Measurements from ENCODE around the gene MTTP.
"Not testable (repeated sequence)": the region's sequence is repeated elsewhere in the genome, so short reads cannot be mapped to it uniquely, and the experiment has no call there.

Gene MTTP

GRCh38 chr4:99574530-99575324 is at the start of gene MTTP:
Gene MTTP (plus strand): TSS chr4:99574824. CDS start chr4:99574910, 86 bp downstream.
- DNase-seq = no peak

GRCh38 chr4:99529228-99529627 is 45.4 kb upstream of the MTTP start:
- no peak for DNase-seq

GRCh38 chr4:99529956-99530355 is 44.7 kb upstream of the MTTP start:
- DNase-seq = no peak

- DNase-seq = not testable (repeated sequence)
These were observed 39.9 kb upstream of the MTTP start for GRCh38 chr4:99534699-99535098.

- peak; percentile 1 for DNase-seq
These were observed 38.4 kb upstream of the MTTP start for GRCh38 chr4:99536271-99536670.

GRCh38 chr4:99536848-99537247 is 37.8 kb upstream of the MTTP start:
- peak; percentile 47 for DNase-seq

- DNase-seq = no peak
These were observed 37.0 kb upstream of the MTTP start for GRCh38 chr4:99537674-99538073.

- no peak for DNase-seq
These were observed 34.2 kb upstream of the MTTP start for GRCh38 chr4:99540277-99540939.

- DNase-seq = no peak
These were observed 21.8 kb upstream of the MTTP start for GRCh38 chr4:99552872-99553271.

GRCh38 chr4:99563310-99564186 is 11.1 kb upstream of the MTTP start, which contains the start of gene TRMT10A:
Gene TRMT10A (minus strand): TSS chr4:99564039. CDS start chr4:99559338, 4,701 bp downstream.
- peak; percentile 90 for DNase-seq

- no peak for DNase-seq
These were observed 9.7 kb upstream of the MTTP start for GRCh38 chr4:99564921-99565320.

GRCh38 chr4:99571883-99572282 is 2.7 kb upstream of the MTTP start:
- no peak for DNase-seq

- no peak for DNase-seq
These were observed 1.9 kb upstream of the MTTP start for GRCh38 chr4:99572527-99573240.

GRCh38 chr4:99573735-99574368 is 772 bp upstream of the MTTP start:
- no peak for DNase-seq

GRCh38 chr4:99578714-99579113 is 4.1 kb downstream of the MTTP start:
- no peak for DNase-seq

- DNase-seq = no peak
These were observed 10.9 kb downstream of the MTTP start for GRCh38 chr4:99585516-99585915.

- DNase-seq = peak; percentile 53
These were observed 11.7 kb downstream of the MTTP start for GRCh38 chr4:99586322-99586721.

- DNase-seq = no peak
These were observed 12.2 kb downstream of the MTTP start for GRCh38 chr4:99586797-99587196.

GRCh38 chr4:99587309-99587708 is 12.7 kb downstream of the MTTP start:
- no peak for DNase-seq

GRCh38 chr4:99587803-99588202 is 13.2 kb downstream of the MTTP start:
- no peak for DNase-seq

- DNase-seq = no peak
These were observed 17.1 kb downstream of the MTTP start for GRCh38 chr4:99591757-99592156.
